Measurements from ENCODE around the gene TASP1. TPM values are rescaled to one million over a fixed set of nuclear protein-coding genes. Genes with fewer than 3 reads are reported as not detected.

TASP1 gene
- total RNA-seq, 4 donors from 2014 or later = 15.2 to 21.3 (median 17.8) TPM

DNA sequence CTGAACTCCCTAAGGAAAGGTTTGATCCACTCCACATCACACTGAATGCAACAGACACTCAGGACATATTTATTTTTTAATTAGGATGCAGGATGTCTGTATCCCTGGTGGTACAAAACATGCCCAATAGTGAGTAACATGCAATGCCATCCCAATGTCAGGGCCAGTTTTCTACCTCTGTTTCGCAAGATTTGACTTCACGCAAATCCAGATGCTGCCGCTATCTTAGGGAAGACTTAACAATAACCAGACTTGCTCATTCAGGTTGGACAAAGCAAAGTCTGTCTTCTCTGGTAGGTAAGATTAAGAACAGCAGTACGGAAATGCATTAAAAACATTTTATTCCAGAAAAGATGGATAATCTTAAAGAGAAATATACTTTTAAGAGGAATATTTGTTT is 103.1 kb downstream of the TASP1 start:
- TF ChIP-seq POLR2A (IDR thresholded peaks at IDR 0.05) (no peak), POLR2AphosphoS5 (IDR thresholded peaks at IDR 0.05) (no peak), EP300 (IDR thresholded peaks at IDR 0.05) (no peak)
- TF ChIP-seq, protein P1, sequence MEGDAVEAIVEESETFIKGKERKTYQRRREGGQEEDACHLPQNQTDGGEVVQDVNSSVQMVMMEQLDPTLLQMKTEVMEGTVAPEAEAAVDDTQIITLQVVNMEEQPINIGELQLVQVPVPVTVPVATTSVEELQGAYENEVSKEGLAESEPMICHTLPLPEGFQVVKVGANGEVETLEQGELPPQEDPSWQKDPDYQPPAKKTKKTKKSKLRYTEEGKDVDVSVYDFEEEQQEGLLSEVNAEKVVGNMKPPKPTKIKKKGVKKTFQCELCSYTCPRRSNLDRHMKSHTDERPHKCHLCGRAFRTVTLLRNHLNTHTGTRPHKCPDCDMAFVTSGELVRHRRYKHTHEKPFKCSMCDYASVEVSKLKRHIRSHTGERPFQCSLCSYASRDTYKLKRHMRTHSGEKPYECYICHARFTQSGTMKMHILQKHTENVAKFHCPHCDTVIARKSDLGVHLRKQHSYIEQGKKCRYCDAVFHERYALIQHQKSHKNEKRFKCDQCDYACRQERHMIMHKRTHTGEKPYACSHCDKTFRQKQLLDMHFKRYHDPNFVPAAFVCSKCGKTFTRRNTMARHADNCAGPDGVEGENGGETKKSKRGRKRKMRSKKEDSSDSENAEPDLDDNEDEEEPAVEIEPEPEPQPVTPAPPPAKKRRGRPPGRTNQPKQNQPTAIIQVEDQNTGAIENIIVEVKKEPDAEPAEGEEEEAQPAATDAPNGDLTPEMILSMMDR (IDR thresholded peaks at IDR 0.05) = no peak
- Histone ChIP-seq H3K4me3 (no peak overlapping the region), H3K4me1 (no peaks in the 10 kb centered on the region), H3K36me3 (peaks cover 0 to 12% of the 10 kb centered on the region in 2 donors), H3K9me3 (no peaks in the 10 kb centered on the region), H3K27me3 (no peaks in the 10 kb centered on the region), H3K27ac (no peak overlapping the region)
- no peak for ATAC-seq
- 83 to 86% methylated on average over 1 to 2 of the region's 4 CpGs for WGBS, 2 donors (ENCODE audit: low coverage in 1 of 2)

DNA sequence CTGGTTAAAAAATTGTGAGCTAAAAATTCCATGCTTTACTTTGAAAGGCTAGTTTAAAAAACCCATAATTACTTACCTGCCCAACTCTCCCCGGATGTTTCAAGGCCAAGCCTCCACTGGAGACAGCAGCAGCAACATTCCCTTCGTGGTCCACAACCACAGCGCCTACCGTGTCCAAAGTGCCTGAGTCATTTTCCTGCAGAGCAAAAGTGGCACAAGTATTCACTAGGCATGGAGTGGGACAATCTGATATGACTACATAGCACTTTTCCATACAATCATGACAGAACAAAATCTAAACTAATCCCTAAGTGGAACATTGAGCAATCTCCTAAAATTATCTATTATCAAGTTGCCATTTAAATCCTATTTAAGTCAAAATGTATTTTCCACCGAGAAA is 104.8 kb downstream of the TASP1 start:
- H3K27me3 ChIP-seq = no peaks in the 10 kb centered on the region
- H3K27ac ChIP-seq = no peak overlapping the region
- H3K9me3 ChIP-seq = no peaks in the 10 kb centered on the region
- WGBS, 2 donors (ENCODE audit: low coverage in 1 of 2) = 88 to 89% methylated on average over 3 to 5 of the region's 5 CpGs
- peaks cover 0 to 12% of the 10 kb centered on the region in 2 donors for H3K36me3 ChIP-seq
- no peaks in the 10 kb centered on the region for H3K4me1 ChIP-seq
- no peak for TF ChIP-seq EP300 (IDR thresholded peaks at IDR 0.05)
- H3K4me3 ChIP-seq = no peak overlapping the region
- ATAC-seq = no peak

DNA sequence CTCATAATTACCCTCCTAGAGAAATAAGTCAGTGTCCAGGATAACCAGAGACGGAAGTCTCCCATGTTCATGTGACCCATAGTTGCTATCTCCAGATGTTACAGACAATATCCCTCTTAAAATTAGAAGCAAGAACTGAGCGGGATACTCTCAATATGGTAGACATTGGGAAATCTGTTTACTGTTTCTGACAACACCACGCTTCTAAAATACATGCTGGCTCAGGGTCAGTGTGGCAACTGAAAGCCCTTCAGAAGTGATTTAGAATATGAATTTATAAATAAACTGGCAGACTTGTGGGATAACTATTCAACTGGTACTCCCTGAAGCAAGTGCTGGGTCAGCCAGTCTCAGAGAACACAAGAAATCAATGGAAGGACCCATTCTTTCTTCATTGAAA is 108.6 kb downstream of the TASP1 start:
- 91 to 100% methylated on average over 2 to 3 of the region's 3 CpGs for whole genome bisulfite sequencing, 2 donors (ENCODE audit: low coverage in 1 of 2)
- ATAC-seq = no peak

DNA sequence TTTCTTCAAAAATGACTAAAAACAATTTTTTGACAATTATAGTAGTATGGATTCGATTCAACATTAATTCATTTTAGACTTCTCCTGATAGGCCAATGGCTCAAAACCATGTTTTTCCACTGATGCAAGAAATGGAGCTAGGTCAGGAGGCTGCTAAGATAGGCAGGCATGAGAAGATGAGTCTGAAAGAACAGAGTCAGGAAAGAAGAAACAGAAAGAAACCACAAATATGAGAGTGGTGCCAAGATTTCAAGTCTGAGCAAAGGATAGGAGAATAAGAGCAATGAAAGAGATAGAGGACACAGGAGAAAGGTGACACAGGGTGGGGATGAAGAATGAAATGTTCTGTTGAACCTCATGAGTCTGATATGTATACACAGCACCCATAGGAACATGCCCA is 112.2 kb downstream of the TASP1 start:
- WGBS, 2 donors (ENCODE audit: low coverage in 1 of 2) = 88 to 100% methylated on average over 1 of the region's 1 CpG
- TF ChIP-seq, protein P1 (IDR thresholded peaks at IDR 0.05) = no peak
- TF ChIP-seq POLR2A (IDR thresholded peaks at IDR 0.05) (no peak), POLR2AphosphoS5 (IDR thresholded peaks at IDR 0.05) (no peak), EP300 (IDR thresholded peaks at IDR 0.05) (no peak)
- Histone ChIP-seq H3K36me3 (peaks cover 0 to 56% of the 10 kb centered on the region in 2 donors), H3K9me3 (no peaks in the 10 kb centered on the region), H3K4me1 (no peaks in the 10 kb centered on the region), H3K4me3 (no peak overlapping the region), H3K27ac (no peak overlapping the region), H3K27me3 (no peaks in the 10 kb centered on the region)
- ATAC-seq = no peak

More for the DNA sequence above, 108.6 kb downstream of the TASP1 start:
- H3K4me3 ChIP-seq = no peak overlapping the region
- no peak overlapping the region for H3K27ac ChIP-seq
- no peaks in the 10 kb centered on the region for H3K9me3 ChIP-seq
- H3K27me3 ChIP-seq = no peaks in the 10 kb centered on the region
- peaks cover 0 to 34% of the 10 kb centered on the region in 2 donors for H3K36me3 ChIP-seq
- no peaks in the 10 kb centered on the region for H3K4me1 ChIP-seq
- TF ChIP-seq, protein P1 (IDR thresholded peaks at IDR 0.05) = no peak
- TF ChIP-seq POLR2A (IDR thresholded peaks at IDR 0.05) (no peak), POLR2AphosphoS5 (IDR thresholded peaks at IDR 0.05) (no peak), EP300 (IDR thresholded peaks at IDR 0.05) (no peak)

DNA sequence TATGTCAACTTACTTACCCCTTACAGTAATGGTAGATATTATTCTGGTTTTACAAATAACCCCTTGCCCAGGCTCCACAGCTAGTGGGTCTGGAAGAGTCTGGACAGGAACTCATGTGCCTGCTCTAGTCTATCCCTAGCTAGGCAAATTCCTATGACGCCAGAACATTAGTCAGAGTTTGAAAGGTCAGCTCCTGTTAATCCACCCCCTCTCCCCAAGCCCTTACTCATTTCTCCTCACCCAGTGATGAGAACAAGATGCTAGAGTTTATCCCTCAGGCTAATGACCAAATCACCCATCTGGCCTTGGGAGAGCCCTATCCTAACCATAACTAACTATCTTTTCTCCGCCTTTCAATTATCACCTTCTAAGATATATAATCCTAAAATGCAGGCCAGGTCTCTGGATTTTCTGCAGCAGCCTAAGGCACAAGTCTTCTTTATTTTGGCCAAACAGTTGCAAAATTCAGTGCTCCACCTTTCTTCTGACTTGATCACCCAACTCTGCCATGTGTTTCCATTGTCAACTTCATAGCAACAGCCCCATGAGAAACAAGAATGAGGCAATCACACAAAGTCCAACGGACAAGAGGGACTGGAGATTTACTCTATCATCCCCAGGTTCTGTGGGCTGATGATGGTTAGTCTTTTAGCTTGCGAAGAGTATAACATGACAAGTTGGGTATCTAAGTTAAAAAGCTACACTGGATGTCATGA is 113.3 kb downstream of the TASP1 start:
- H3K36me3 ChIP-seq = peaks cover 0 to 54% of the 10 kb centered on the region in 2 donors
- peak; percentile 84 for ATAC-seq
- 73 to 80% methylated on average over 4 of the region's 4 CpGs for WGBS, 2 donors (ENCODE audit: low coverage in 1 of 2)

DNA sequence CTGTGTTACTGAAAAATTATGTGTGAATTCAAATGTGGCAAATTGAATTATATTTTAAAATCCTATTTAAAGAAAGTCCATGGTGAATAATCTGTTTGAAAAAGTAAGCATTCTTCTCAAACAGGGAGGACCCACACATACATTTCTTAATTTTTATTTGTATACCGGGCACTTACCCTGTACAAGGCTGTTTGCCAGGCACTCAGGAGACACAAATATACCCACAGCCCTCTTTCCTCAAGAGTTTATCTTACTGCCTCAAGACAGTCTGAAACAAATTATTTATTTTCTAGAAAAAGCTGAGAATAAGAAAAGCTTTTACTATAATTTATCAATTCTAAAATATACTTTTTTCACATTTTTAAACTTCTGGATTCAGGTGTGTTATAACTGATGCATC is 114.4 kb downstream of the TASP1 start:
- Histone ChIP-seq H3K27me3 (no peaks in the 10 kb centered on the region), H3K27ac (no peak overlapping the region), H3K4me3 (no peak overlapping the region), H3K4me1 (no peaks in the 10 kb centered on the region), H3K36me3 (peaks cover 0 to 54% of the 10 kb centered on the region in 2 donors), H3K9me3 (no peaks in the 10 kb centered on the region)
- 71 to 74% methylated on average over 1 of the region's 1 CpG for WGBS, 2 donors (ENCODE audit: low coverage in 1 of 2)
- ATAC-seq = no peak
- TF ChIP-seq POLR2AphosphoS5 (IDR thresholded peaks at IDR 0.05) (no peak), EP300 (IDR thresholded peaks at IDR 0.05) (no peak), POLR2A (IDR thresholded peaks at IDR 0.05) (no peak)
- TF ChIP-seq, protein P1 (IDR thresholded peaks at IDR 0.05) = no peak

More for the DNA sequence above, 113.3 kb downstream of the TASP1 start:
- no peak for TF ChIP-seq EP300 (IDR thresholded peaks at IDR 0.05)
- H3K9me3 ChIP-seq = no peaks in the 10 kb centered on the region
- H3K27me3 ChIP-seq = no peaks in the 10 kb centered on the region
- no peak overlapping the region for H3K4me3 ChIP-seq
- no peaks in the 10 kb centered on the region for H3K4me1 ChIP-seq
- no peak overlapping the region for H3K27ac ChIP-seq
